ENCODE results near the gene INPP5A. TPM values are rescaled to one million over a fixed set of nuclear protein-coding genes. Genes with fewer than 3 reads are reported as not detected.
A peak's percentile ranks its signal among the peaks of the same experiment; 100 is the strongest.

INPP5A gene
- total and polyA plus RNA-seq, 11 donors: 38.6 to 179 (median 102) TPM

- Histone ChIP-seq H3K9me3 (no peaks in the 10 kb centered on the region), H3K4me1 (peaks cover 0 to 13% (median under 1%) of the 10 kb centered on the region in 12 donors), H3K27me3 (no peaks in the 10 kb centered on the region), H3K27ac (no peak overlapping the region), H3K36me3 (no peaks in the 10 kb centered on the region), H3K4me3 (no peak overlapping the region)
- ATAC-seq (peak in 1 of 4 donors; percentile 16), DNase-seq (no peak)
- no peak for TF ChIP-seq CTCF (IDR thresholded peaks at IDR 0.05)
- intact Hi-C loops (cut with DNase I): no loop called here
- WGBS, 4 donors: 90 to 93% (median 92%) methylated on average over 6 to 17 of the region's 17 CpGs
Measured at GRCh38 chr10:132497861-132498561, 39.6 kb upstream of the INPP5A start.

DNA sequence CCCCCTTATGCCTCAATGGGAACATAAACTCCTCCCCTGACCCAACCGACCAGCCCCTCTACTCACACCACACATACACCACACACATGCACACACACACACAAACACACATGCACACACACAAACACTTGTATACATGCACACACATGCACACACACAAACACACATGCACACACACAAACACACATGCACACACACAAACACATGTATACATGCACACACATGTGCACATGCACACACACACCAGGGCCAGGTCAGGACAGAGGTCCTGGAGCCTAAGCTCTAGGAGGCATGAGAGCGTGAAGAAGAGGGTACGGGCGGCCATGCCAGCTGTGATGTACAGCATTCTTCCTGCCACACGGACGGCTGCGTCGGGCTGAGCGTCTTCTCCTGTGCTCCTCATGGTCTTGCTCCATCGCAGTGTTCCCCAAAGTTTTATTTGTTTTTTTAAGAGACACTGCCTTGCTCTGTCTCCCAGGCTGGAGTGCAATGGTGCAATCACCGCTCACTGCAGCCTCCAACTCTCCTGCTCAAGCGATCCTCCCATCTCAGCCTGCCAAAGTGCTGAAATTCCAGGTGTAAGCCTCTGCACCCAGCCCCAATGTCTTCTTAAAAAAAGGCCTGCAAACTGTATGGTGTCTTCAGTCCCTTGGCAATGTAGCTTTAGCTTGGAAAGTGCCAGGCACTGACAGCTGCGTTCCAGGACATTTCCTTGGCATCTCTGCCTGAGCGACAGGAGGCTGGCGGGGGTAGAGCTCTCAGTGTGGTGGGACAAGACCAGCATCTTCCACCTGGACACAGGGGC is 38.8 kb upstream of the INPP5A start:
- WGBS, 4 donors: 81 to 90% (median 87%) methylated on average over 12 to 15 of the region's 15 CpGs
- H3K27ac ChIP-seq: no peak overlapping the region
- H3K36me3 ChIP-seq: no peaks in the 10 kb centered on the region
- no peaks in the 10 kb centered on the region for H3K27me3 ChIP-seq
- H3K4me1 ChIP-seq: peaks cover 0 to 10% (median 0%) of the 10 kb centered on the region in 12 donors
- DNase-seq (no peak), ATAC-seq (no peak)
- intact Hi-C loops (cut with DNase I): no loop called here
- H3K9me3 ChIP-seq: no peaks in the 10 kb centered on the region
- no peak overlapping the region for H3K4me3 ChIP-seq
- TF ChIP-seq CTCF (IDR thresholded peaks at IDR 0.05) (no peak), POLR2A (IDR thresholded peaks at IDR 0.05) (no peak)

GRCh38 chr10:132499367-132499685 is 38.3 kb upstream of the INPP5A start:
- Histone ChIP-seq H3K36me3 (no peaks in the 10 kb centered on the region), H3K9me3 (no peaks in the 10 kb centered on the region), H3K27me3 (no peaks in the 10 kb centered on the region), H3K4me3 (no peak overlapping the region), H3K4me1 (peaks cover 0 to 15% (median 1%) of the 10 kb centered on the region in 12 donors), H3K27ac (no peak overlapping the region)
- ATAC-seq (no peak), DNase-seq (peak in 2 of 5 donors; percentile 2 to 29)
- TF ChIP-seq POLR2A (IDR thresholded peaks at IDR 0.05) (no peak), CTCF (IDR thresholded peaks at IDR 0.05) (no peak)
- intact Hi-C loops (cut with DNase I): no loop called here
- 90 to 95% (median 92%) methylated on average over 9 to 10 of the region's 10 CpGs for WGBS, 4 donors

- intact Hi-C loops (cut with DNase I): loop anchor here in 3 of 10 donors (5.0 to 10.0 kb wide), 3 partner anchors 34 to 74 kb away; no protein-coding TSS in a partner anchor
- H3K9me3 ChIP-seq: no peaks in the 10 kb centered on the region
Measured at GRCh38 chr10:132500781-132501415, 36.7 kb upstream of the INPP5A start.

More at GRCh38 chr10:132500781-132501415, 36.7 kb upstream of the INPP5A start:
- DNase-seq: no peak
- no peaks in the 10 kb centered on the region for H3K27me3 ChIP-seq
- TF ChIP-seq CTCF (IDR thresholded peaks at IDR 0.05): no peak
- no peak for TF ChIP-seq POLR2A (IDR thresholded peaks at IDR 0.05)
- H3K27ac ChIP-seq: no peak overlapping the region
- WGBS, 4 donors: 81 to 90% (median 88%) methylated on average over 14 of the region's 14 CpGs
- no peak overlapping the region for H3K4me3 ChIP-seq
- H3K4me1 ChIP-seq: peaks cover 0 to 16% (median 7%) of the 10 kb centered on the region in 12 donors
- no peak for ATAC-seq
- no peaks in the 10 kb centered on the region for H3K36me3 ChIP-seq
